DND-41 (cell line): ENCODE measurements around the gene FOXA1.

Experiments
- ATAC-seq: fragments of 200-7000 bp; cut with Tn5 transposase; 3 replicates; pipeline ENCODE4 v1.9.1; 2021; ENCODE audit warnings: low read depth; ENCODE audit not compliant: insufficient read depth
- DNase-seq: peaks from one replicate; pipeline ENCODE4 v3.0.0-alpha.2; 2020
- H2AFZ ChIP-seq: 2 replicates; pipeline ENCODE4 v1.6.0; 2012; ENCODE audit warnings: low read depth, low read length
- H3K27ac ChIP-seq: 2 replicates; pipeline ENCODE4 v1.5.1; 2012; ENCODE audit warnings: low read length, inconsistent platforms
- H3K27me3 ChIP-seq: fragments of 200-600 bp; sonication (generic); 2 replicates; pipeline ENCODE4 v1.6.0; 2012; ENCODE audit warnings: low read length, mild to moderate bottlenecking, inconsistent platforms; ENCODE audit not compliant: insufficient read depth, poor library complexity
- H3K36me3 ChIP-seq: 2 replicates; pipeline ENCODE4 v1.5.1; 2012; ENCODE audit warnings: low read length, inconsistent platforms; ENCODE audit not compliant: insufficient read depth
- H3K4me1 ChIP-seq: 2 replicates; pipeline ENCODE4 v1.5.1; 2012; ENCODE audit warnings: mild to moderate bottlenecking, low read length; ENCODE audit not compliant: insufficient read depth
- H3K4me2 ChIP-seq: 2 replicates; pipeline ENCODE4 v1.6.0; 2012; ENCODE audit warnings: mild to moderate bottlenecking, moderate library complexity, low read length, inconsistent platforms; ENCODE audit not compliant: insufficient read depth
- H3K4me3 ChIP-seq, 2 experiments: fragments of 200-600 bp in 1 of 2; shearing (Covaris generic) in 1 of 2; 2 replicates each; pipeline ENCODE4 v1.5.1; 2012 to 2016; ENCODE audit warnings: inconsistent platforms in 2 of 2, low read length in 2 of 2, mild to moderate bottlenecking in 2 of 2, low read depth in 1 of 2, moderate library complexity in 1 of 2
- H3K79me2 ChIP-seq: 2 replicates; pipeline ENCODE4 v1.6.0; 2012; ENCODE audit warnings: low read length, inconsistent platforms; ENCODE audit not compliant: insufficient read depth
- H3K9ac ChIP-seq: 2 replicates; pipeline ENCODE4 v1.6.0; 2012; ENCODE audit warnings: low read depth, mild to moderate bottlenecking, inconsistent platforms, low read length, moderate library complexity
- H3K9me3 ChIP-seq: 2 replicates; pipeline ENCODE4 v1.5.1; 2012; ENCODE audit warnings: low read length, moderate library complexity, mild to moderate bottlenecking, inconsistent platforms; ENCODE audit not compliant: insufficient read depth, severe bottlenecking
- H4K20me1 ChIP-seq: 2 replicates; pipeline ENCODE4 v1.6.0; 2012; ENCODE audit warnings: low read length; ENCODE audit not compliant: insufficient read depth
- CTCF ChIP-seq: IDR thresholded peaks from 2 replicates; pipeline ENCODE4 v1.5.1; 2012; ENCODE audit warnings: borderline replicate concordance, low read length, moderate library complexity, mild to moderate bottlenecking; ENCODE audit not compliant: poor library complexity, severe bottlenecking; ENCODE audit errors: extremely low read depth
- EZH2 ChIP-seq: IDR thresholded peaks from 3 replicates; pipeline ENCODE4 v1.6.1; 2012; ENCODE audit warnings: borderline replicate concordance, low read depth, mild to moderate bottlenecking, moderate library complexity, low read length, inconsistent platforms; ENCODE audit not compliant: severe bottlenecking

Gene FOXA1

DNA sequence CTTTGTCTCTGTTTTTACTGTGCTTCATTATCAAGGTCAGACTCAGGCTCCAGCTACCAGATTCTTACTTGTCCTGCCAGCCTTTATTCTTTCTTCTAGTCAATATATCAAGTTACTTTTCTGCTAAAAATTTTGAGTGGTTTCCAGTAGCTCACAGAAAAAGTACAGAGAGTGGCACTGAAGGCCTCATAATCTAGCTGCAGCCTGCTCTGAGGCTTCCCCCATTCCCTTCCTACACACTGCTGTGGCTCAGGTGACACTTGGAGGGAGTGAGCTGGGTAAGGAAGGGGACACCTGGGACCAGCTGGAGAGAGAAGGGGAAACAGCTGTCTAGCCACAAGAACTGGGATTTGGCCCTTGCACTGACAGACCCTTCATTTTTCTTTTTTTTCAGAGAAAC is 25.8 kb upstream of the FOXA1 start:
- no peak overlapping the region for H3K9ac ChIP-seq
- no peak for DNase-seq
- H4K20me1 ChIP-seq: no peaks in the 10 kb centered on the region
- TF ChIP-seq EZH2: no peak
- no peak for TF ChIP-seq CTCF
- no peaks in the 10 kb centered on the region for H3K36me3 ChIP-seq
- H3K4me2 ChIP-seq: no peak overlapping the region
- no peak overlapping the region for H3K4me3 ChIP-seq
- H3K27ac ChIP-seq: no peak overlapping the region
- no peak overlapping the region for H2AFZ ChIP-seq
- ATAC-seq: no peak
- H3K9me3 ChIP-seq: peaks cover 2% of the 10 kb centered on the region
- H3K27me3 ChIP-seq: no peaks in the 10 kb centered on the region
- no peaks in the 10 kb centered on the region for H3K79me2 ChIP-seq
- no peaks in the 10 kb centered on the region for H3K4me1 ChIP-seq

DNA sequence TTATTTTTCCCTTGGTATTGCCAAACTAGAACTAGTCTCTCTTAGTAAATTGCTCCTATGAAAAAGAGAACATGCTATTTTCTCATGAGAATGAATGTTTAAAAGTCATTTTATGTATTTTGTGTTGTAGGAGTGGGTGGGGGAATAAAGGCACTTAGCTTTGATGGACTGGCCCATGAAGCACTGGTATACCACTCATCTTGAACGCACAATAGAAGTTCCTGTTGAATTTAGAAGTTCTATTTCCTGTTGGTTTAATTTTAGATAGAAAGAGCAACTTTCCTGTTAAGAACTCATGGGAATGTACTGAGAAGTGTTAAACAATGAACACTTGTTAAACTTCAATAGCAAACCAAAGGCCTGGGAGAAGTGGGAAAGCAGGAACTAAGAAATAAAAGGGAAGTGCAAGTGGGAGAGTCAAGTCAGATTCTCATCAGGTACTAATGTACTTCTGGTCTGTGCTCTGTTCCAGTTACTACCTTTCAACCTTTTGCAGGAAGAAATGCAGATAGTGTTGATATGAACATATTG is 23.5 kb upstream of the FOXA1 start:
- H3K4me3 ChIP-seq: no peak overlapping the region
- H2AFZ ChIP-seq: no peak overlapping the region
- H3K9ac ChIP-seq: no peak overlapping the region
- no peaks in the 10 kb centered on the region for H3K4me1 ChIP-seq
- H4K20me1 ChIP-seq: no peaks in the 10 kb centered on the region
- DNase-seq: no peak
- no peak for TF ChIP-seq CTCF
- no peaks in the 10 kb centered on the region for H3K36me3 ChIP-seq
- H3K4me2 ChIP-seq: no peak overlapping the region
- peaks cover 15% of the 10 kb centered on the region for H3K9me3 ChIP-seq
- H3K79me2 ChIP-seq: no peaks in the 10 kb centered on the region
- no peak for ATAC-seq
- H3K27ac ChIP-seq: no peak overlapping the region
- H3K27me3 ChIP-seq: no peaks in the 10 kb centered on the region

GRCh38 chr14:37617864-37618365 is 22.9 kb upstream of the FOXA1 start:
- no peak overlapping the region for H3K27ac ChIP-seq
- H3K79me2 ChIP-seq: no peaks in the 10 kb centered on the region
- no peaks in the 10 kb centered on the region for H4K20me1 ChIP-seq
- DNase-seq: no peak
- H3K4me3 ChIP-seq: no peak overlapping the region
- H2AFZ ChIP-seq: no peak overlapping the region
- ATAC-seq: no peak
- no peaks in the 10 kb centered on the region for H3K4me1 ChIP-seq
- H3K4me2 ChIP-seq: no peak overlapping the region
- TF ChIP-seq CTCF (no peak), EZH2 (no peak)
- H3K9me3 ChIP-seq: peaks cover 15% of the 10 kb centered on the region
- H3K36me3 ChIP-seq: no peaks in the 10 kb centered on the region
- H3K9ac ChIP-seq: no peak overlapping the region
- no peaks in the 10 kb centered on the region for H3K27me3 ChIP-seq

DNA sequence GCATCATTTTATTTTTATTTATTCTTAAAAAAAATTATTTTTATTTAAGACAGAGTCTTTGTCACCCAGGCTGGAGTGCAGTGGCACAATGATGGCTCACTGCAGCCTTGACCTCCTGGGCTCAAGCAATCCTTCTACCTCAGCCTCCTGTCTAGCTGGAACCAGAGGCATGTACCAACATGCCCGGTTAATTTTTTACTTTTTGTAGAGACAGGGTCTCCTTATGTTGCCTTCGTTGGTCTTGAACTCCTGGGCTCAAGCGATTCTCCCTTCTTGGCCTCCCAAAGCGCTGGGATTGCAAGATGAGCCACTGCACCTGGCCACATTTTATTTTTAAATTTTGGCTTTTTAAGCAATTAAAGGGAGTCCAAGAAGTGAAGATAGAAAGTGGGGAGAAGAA is 21.8 kb upstream of the FOXA1 start:
- Histone ChIP-seq H3K9me3 (peaks cover 15% of the 10 kb centered on the region), H3K9ac (no peak overlapping the region), H2AFZ (no peak overlapping the region), H3K79me2 (no peaks in the 10 kb centered on the region), H3K4me3 (no peak overlapping the region), H3K27me3 (no peaks in the 10 kb centered on the region), H3K4me2 (no peak overlapping the region), H3K4me1 (no peaks in the 10 kb centered on the region), H3K27ac (no peak overlapping the region), H4K20me1 (no peaks in the 10 kb centered on the region), H3K36me3 (no peaks in the 10 kb centered on the region)
- DNase-seq (no peak), ATAC-seq (no peak)
- TF ChIP-seq CTCF (no peak), EZH2 (no peak)
